Colonic mucosa (tissue), 4 donors: ENCODE results near the gene PINLYP. TPM values are rescaled to one million over a fixed set of nuclear protein-coding genes. Genes with fewer than 3 reads are reported as not detected.
A peak's percentile ranks its signal among the peaks of the same experiment; 100 is the strongest.

Experiments used
- DNase-seq: peaks from one replicate; pipeline ENCODE4 v3.0.0-alpha.2; 2020
- H3K27ac ChIP-seq: fragments of 200-600 bp; one replicate; pipeline ENCODE4 v1.8.0; 2021
- H3K27me3 ChIP-seq: fragments of 200-600 bp; one replicate; pipeline ENCODE4 v1.8.0; 2021
- H3K36me3 ChIP-seq: fragments of 200-600 bp; one replicate; pipeline ENCODE4 v1.8.0; 2021
- H3K4me1 ChIP-seq: fragments of 200-600 bp; one replicate; pipeline ENCODE4 v1.8.0; 2021; ENCODE audit warnings: mild to moderate bottlenecking
- H3K4me3 ChIP-seq: fragments of 200-600 bp; one replicate; pipeline ENCODE4 v1.8.0; 2021
- H3K9ac ChIP-seq, 2 donors: one replicate each; pipeline ENCODE4 v1.7.0; 2013; ENCODE audit warnings: control low read depth in 2 of 2, low read depth in 2 of 2, low read length in 2 of 2
- H3K9me3 ChIP-seq: fragments of 200-600 bp; one replicate; pipeline ENCODE4 v1.8.0; 2021
- CTCF ChIP-seq: fragments of 200-600 bp; IDR thresholded peaks from one replicate; pipeline ENCODE4 v1.8.0; 2022; ENCODE audit warnings: antibody characterized with exemption, mild to moderate bottlenecking
- intact Hi-C: fragments of 100-400 bp; cut with DNase I; formaldehyde crosslinking; loops from one replicate; pipeline ENCODE4 v1.14.1; 2022
- total RNA-seq, 2 donors: library from RNA; stranded (reverse); fragmentation: NEBNext Ultra II Directional in 1 of 2; extraction: Animal tissue kit (Norgen Biotek cat#: 25700) in 1 of 2; gene quantifications; one replicate each; pipeline ENCODE4 v1.2.1, GENCODE V29; 2021
- donor health status: healthy.
- donor health status: DM: no; HTN: no; CAD: no.
- donor health status: DM: no; HTN: no; CAD: no.

Gene PINLYP
- total RNA-seq, 2 donors from 2014 or later = 0.52 to 2.4 TPM

- no peaks in the 10 kb centered on the region for H3K9me3 ChIP-seq
- no peak for DNase-seq
- H3K4me3 ChIP-seq = no peak overlapping the region
- H3K27ac ChIP-seq = no peak overlapping the region
- no peaks in the 10 kb centered on the region for H3K36me3 ChIP-seq
- H3K4me1 ChIP-seq = no peaks in the 10 kb centered on the region
- intact Hi-C loops = no loop called here
- H3K27me3 ChIP-seq = no peaks in the 10 kb centered on the region
- H3K9ac ChIP-seq = no peak overlapping the region
- TF ChIP-seq CTCF = no peak
Observed at GRCh38 chr19:43616954-43617353, 41.4 kb downstream of the PINLYP start.

GRCh38 chr19:43618921-43619261, 43.3 kb downstream of the PINLYP start:
- Histone ChIP-seq H3K4me3 (peak overlapping the region; percentile 94), H3K9me3 (no peaks in the 10 kb centered on the region), H3K27me3 (no peaks in the 10 kb centered on the region), H3K27ac (peak overlapping the region; percentile 94), H3K9ac (peak overlapping the region; percentile 87 to 96), H3K36me3 (no peaks in the 10 kb centered on the region), H3K4me1 (no peaks in the 10 kb centered on the region)
- peak; percentile 65 for DNase-seq
- intact Hi-C loops = no loop called here
- no peak for TF ChIP-seq CTCF

- H3K9me3 ChIP-seq = no peaks in the 10 kb centered on the region
- H3K36me3 ChIP-seq = no peaks in the 10 kb centered on the region
- H3K9ac ChIP-seq = peak within 1 kb of the TSS; percentile 87 to 96
- no peaks in the 10 kb centered on the region for H3K27me3 ChIP-seq
- intact Hi-C loops = no loop called here
- peak; percentile 84 for DNase-seq
- TF ChIP-seq CTCF = no peak
- H3K27ac ChIP-seq = peak within 1 kb of the TSS; percentile 94
- no peaks in the 10 kb centered on the region for H3K4me1 ChIP-seq
- H3K4me3 ChIP-seq = peak within 1 kb of the TSS; percentile 94
Observed at GRCh38 chr19:43619262-43620060, 43.9 kb downstream of the PINLYP start, which contains the start of gene ZNF428. Gene ZNF428 (minus strand): TSS chr19:43619629. CDS start chr19:43614304, 5,325 bp downstream.

- Histone ChIP-seq H3K9ac (peak overlapping the region; percentile 87 to 96), H3K27ac (peak overlapping the region; percentile 94), H3K9me3 (no peaks in the 10 kb centered on the region), H3K4me1 (no peaks in the 10 kb centered on the region), H3K36me3 (no peaks in the 10 kb centered on the region), H3K27me3 (no peaks in the 10 kb centered on the region), H3K4me3 (peak overlapping the region; percentile 94)
- no peak for TF ChIP-seq CTCF
- intact Hi-C loops = no loop called here
- DNase-seq = no peak
Observed at GRCh38 chr19:43620061-43621001, 44.7 kb downstream of the PINLYP start.

GRCh38 chr19:43622070-43622469, 46.5 kb downstream of the PINLYP start:
- H3K4me3 ChIP-seq = no peak overlapping the region
- DNase-seq = no peak
- no peaks in the 10 kb centered on the region for H3K9me3 ChIP-seq
- H3K27me3 ChIP-seq = no peaks in the 10 kb centered on the region
- intact Hi-C loops = no loop called here
- H3K27ac ChIP-seq = no peak overlapping the region
- TF ChIP-seq CTCF = no peak
- no peaks in the 10 kb centered on the region for H3K4me1 ChIP-seq
- H3K36me3 ChIP-seq = no peaks in the 10 kb centered on the region
- H3K9ac ChIP-seq = no peak overlapping the region
